T-helper 1 cell (primary cell): ENCODE results near the gene SLC49A3.
"Not testable (repeated sequence)": the region's sequence is repeated elsewhere in the genome, so short reads cannot be mapped to it uniquely, and the experiment has no call there.

Experiments used
- DNase-seq, 5 donors: peaks; one replicate each; pipeline ENCODE4 v3.0.0-alpha.2; 2012 to 2020

Gene SLC49A3

GRCh38 chr4:680091-680490 is 8.9 kb downstream of the SLC49A3 start:
- DNase-seq = no peak

DNA sequence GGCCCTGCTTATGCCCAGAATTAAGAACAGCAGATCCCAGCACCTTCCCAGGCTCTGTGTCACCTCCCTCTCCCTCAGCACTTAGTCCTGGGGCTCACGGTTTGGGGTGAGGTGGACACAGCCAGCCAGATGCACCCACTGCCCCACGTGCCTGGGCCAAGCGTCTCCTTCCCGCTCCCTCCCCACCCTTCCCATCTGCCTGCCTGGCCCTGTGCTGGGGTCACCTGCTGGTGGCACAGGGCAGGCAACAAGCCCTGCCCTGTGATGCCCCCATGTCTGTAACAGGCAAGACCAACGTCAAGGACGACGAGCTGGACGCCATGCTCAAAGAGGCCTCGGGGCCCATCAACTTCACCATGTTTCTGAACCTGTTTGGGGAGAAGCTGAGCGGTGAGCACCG is 9.3 kb downstream of the SLC49A3 start:
- no peak for DNase-seq

DNA sequence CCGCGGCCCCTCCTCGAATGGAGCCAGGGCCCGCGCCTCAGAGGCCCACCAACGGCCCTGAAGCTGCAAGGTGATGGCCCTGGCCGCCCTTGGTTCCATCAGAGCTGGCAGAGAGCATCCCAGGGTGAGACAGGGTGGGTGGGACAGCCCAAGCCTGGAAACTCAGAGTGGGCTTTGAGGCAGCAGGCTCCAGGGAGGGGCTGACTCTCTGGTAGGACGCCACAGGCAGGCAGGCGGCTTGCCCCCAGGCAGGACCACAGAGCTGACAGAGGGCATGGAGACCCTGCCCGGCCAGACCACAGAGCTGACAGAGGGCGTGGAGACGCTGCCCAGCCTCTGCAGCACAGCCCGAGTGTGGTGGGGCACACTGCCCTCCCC is 9.9 kb downstream of the SLC49A3 start:
- no peak for DNase-seq

DNA sequence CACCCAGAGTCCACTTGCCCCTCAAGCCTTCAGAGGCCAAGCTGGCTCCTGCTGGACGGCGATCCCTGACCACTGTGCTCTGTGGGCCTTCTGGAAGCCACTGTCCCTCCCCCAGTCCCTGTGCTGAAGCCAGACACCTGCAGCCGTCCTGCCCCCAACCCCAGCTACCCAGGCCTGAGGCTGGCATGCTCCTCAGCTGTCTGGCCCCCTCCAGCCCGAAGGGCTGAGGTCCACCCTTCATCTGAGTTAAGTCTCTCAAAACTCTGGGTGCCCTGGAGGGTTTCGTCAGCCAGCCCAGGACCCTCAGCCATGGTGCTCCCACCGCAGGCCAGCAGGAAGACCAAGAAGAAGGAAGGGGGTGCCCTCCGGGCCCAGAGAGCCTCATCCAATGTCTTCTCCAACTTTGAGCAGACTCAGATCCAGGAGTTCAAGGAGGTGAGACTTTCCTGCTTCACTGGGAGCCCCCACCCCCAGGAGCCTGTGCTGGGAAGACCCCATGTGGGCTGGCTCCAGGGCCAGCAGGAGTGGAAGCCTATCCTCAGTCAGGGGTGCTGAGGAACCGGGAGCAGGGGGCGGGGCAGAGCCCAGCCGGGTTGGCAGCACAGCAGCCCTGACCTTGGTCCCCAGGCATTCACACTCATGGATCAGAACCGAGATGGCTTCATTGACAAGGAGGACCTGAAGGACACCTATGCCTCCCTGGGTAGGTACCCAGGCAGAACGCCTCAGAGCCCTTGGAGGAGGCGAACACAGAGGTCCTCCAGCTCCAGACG is 10.4 kb downstream of the SLC49A3 start:
- DNase-seq = no peak

GRCh38 chr4:677431-678293 is 11.3 kb downstream of the SLC49A3 start:
- DNase-seq = no peak

DNA sequence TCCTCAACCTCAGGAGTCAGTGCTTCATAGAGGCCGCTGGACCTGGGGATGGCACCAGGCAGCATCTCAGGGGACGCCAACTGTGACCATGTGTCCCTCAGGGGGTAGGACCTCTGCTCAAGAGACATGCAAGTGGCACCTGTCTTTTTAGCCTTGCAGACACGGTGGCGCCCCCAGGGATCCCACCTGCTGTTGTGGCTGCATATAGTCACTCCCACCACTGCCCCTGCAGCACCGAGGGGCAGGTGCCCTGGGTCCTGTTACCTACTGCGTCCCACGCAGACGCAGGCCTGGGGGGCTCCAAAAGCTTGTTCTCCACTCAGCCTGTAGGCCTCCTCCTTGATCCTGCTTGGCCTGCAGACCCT is 12.1 kb downstream of the SLC49A3 start:
- DNase-seq = no peak

DNA sequence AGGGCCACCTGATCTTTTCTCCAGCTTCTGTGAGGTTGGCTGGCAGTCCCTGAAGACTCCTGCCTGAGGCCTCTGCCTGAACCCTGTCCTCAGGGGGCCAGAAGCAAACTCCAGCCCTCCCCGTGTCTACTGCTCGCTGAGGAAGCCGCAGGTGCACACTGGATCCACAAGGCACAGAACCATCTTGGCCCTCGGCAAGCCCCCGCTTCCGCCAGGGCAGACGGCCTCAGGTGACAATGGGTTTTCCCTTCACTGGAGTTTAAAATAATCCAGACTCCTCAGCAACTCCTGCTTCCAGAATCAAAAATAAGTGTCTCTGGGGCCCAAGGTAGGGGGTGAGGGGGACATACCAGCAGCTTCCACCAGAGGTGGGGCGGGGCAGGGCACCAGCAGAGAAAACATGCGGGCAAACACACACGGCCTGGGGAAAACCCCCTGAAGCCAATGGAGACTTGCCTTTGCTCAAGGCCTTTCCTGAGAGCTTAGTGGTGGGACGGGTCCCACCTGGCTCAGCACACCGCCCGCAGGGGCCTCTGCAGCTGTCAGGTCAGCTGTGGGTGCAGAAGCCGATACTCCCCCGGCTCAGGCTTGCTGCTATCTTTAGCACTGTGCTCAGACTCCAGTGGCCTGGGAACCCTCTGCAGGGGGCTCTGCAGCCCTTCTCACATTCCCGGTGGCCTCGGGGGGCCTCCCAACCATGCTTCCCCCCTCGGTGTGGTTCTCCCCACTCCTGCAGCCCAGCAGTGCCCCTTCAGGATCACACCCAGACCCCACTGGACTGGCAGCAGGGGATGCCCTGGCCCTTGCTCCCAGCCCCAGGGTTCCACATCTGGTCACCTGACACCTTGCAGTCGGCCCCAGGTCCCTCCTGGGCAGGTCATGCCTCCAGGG is 12.7 kb downstream of the SLC49A3 start:
- no peak for DNase-seq

GRCh38 chr4:675036-675882 is 13.7 kb downstream of the SLC49A3 start:
- DNase-seq = no peak

DNA sequence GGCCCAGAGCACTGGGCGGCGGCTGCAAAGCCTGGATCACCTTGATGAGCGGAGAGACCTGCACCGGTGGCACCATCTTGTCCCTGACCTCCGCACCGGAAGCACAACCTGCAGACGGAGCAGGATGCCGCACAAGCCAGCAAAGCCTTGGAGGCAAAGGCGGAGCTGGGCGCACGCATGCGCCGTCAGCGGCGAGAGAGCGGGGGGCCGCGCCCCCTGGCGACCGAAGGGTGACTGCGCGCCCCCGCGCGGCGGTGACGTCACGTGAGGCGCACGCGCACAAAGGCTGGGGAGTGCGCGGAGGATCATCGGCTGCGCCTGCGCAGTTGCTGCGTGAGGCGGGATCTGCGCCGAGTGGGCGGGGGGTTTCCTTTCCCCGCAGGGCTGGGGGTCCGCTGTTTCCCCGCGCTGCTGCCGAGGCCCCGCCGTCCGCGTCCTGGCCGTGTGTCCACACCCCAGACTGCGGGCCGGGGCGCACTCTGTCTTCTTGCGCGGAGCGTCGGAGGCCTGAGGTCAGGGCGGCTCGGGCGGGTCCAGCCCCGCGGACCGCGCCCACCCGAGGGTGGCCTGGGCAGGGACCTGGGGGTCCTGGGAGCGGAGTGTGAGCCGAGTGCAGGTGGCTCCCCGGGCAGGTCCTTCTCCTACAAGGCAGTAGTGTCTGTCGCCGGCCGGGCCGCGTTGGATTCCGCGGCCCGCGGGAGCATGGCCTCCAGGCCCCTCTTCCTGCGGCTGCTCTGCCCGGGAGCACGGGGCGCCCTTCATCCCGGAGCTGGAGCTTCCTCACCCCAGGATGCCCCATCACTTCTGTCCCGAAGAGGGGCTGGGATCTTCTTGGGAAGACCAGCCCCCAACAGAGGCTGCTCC is 14.5 kb downstream of the SLC49A3 start, which contains the start of the genes ATP5ME and MYL5:
ATP5ME (minus strand) TSS at position 105 of the 864 bp plus-strand sequence; CDS start at position 76, 29 bp downstream.
MYL5 (plus strand) TSS at position 371 of the 864 bp plus-strand sequence. CDS start 3,485 bp downstream, outside the sequence.
- DNase-seq = peak; percentile 97 to 98 (median 97)

GRCh38 chr4:673349-674091 is 15.4 kb downstream of the SLC49A3 start:
- no peak for DNase-seq

DNA sequence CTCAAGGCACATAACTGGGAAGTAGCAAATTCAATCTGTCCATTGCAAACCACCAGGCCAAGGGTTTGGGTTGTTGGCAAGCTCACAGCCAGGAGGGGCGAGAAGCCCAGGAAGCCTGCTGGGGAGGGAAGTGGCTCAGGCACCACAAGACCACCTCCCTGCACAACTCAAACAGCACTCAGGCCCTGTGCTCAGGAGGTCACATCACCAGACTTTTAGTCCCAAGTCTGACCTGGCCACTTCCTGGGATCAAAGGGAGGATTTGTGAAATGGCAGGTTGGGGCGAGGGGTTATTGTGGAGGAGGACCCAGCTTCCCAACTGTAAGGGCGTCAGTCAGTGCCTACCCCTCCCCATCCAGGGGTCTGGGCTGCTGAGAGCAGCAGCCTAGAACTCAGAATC is 17.2 kb downstream of the SLC49A3 start:
- no peak for DNase-seq

GRCh38 chr4:669806-670559 is 19.0 kb downstream of the SLC49A3 start:
- DNase-seq = not testable (repeated sequence)

GRCh38 chr4:668219-668618 is 20.7 kb downstream of the SLC49A3 start:
- not testable (repeated sequence) for DNase-seq

DNA sequence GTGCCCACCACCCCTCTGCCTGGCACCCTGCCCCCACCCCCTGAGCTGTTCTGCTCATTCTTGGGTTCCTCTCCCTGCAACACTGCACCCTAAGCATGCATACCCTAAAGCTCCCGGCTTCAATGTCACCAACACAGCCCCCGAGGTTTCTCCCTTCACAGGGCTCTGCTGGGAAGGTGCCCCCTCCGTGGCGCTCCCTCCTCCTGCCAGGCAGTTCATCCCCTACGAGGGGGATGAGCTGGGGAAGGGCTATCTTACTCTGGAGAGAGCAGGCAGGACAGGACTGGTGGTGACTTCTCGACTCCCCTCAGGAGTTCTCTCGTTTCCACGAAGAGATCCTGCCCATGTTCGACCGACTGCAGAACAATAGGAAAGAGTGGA is 21.4 kb downstream of the SLC49A3 start:
- DNase-seq = no peak

DNA sequence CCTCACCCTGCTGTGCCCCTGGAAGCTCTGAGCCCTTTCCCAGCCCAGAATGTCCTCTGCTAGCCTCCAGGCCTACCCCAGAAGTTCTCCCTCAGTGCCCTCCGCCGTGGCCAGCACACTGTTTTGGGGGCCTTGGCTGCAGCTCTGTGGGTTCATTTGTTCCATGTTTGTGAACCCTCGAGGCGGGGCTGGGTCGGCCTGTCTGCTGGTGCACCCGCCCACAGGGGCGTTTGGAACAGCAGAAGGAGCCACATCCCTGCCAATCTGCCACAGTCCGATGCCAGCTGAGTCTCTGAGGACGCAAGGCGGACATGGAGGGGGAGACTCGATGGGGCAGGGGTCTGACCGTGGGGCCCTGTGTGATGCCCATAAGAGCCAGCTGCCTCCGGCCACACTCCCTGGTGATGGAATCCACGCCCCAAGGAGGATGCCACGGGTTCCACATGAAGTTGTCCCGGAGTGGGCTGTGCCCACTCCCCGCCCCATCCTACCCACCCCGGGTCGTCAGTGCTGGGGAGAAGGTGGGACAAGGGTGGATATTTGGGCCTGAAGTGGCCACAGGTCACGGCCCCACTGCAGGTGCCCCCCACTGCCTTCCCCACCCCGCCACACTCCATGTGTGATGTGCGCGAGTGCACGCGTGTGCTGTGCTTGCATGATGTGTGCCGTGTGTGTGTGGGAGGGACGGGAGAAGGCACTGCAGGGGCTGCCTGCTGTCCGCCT is 22.0 kb downstream of the SLC49A3 start:
- no peak for DNase-seq

DNA sequence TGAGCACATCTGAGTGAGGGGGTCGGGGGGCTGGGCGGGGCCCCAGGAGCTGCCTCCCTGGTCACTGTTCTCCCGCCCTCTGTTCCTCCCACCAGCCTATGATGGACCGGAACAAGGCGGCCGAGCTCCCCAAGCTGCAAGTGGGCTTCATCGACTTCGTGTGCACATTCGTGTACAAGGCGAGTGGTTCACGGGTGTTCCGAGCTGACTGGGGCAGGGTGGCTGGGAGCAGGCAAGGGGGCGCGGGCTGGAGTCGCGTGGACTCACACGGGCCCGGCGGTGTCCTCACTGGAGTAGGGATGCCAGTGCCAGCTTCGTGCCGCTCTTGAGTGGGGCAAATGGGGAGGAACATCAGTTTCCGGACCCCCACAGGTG is 22.5 kb downstream of the SLC49A3 start:
- DNase-seq = peak in 1 of 5 donors; percentile 10

GRCh38 chr4:665751-666435 is 23.1 kb downstream of the SLC49A3 start:
- no peak for DNase-seq

DNA sequence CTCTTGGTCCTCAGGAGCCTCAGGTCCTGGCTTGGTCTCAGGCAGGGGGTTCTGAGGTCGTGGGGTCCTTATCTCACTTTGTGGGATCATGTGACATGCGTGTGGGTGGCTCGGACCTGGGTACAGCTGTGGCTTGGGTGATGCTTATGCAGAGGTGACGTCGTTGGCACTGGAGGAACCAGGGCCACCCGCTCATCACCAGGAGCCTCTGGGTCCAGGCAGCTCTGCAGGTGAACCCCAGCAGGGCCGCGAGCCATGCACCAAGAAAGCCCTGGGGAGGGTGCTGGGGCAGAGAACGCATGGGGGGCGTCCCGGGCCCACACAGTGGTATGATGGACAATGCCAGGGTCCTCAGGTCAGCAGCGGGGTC is 23.6 kb downstream of the SLC49A3 start:
- no peak for DNase-seq
